GM12891 (cell line): ENCODE measurements around the gene HOOK2.
"Not testable (repeated sequence)": the region's sequence is repeated elsewhere in the genome, so short reads cannot be mapped to it uniquely, and the experiment has no call there.

Experiments
- DNase-seq: peaks from one replicate; pipeline ENCODE4 v3.0.0; 2011; ENCODE audit warnings: low spot score; ENCODE audit not compliant: insufficient read length
- FAIRE-seq: peaks from 2 replicates; lab custom pipeline; 2011; peaks lifted over from hg19 to GRCh38; lab: Jason Lieb, UNC
- PAX5 ChIP-seq: IDR thresholded peaks from 2 replicates; pipeline ENCODE4 v1.6.1; 2011; ENCODE audit warnings: low read length, moderate library complexity, mild to moderate bottlenecking; ENCODE audit not compliant: insufficient read depth, severe bottlenecking
- POLR2A ChIP-seq: IDR thresholded peaks from 2 replicates; pipeline ENCODE4 v1.6.1; 2011; ENCODE audit warnings: low read depth, low read length, control low read depth
- POLR2AphosphoS5 ChIP-seq: IDR thresholded peaks from 2 replicates; pipeline ENCODE4 v1.6.1; 2011; ENCODE audit warnings: low read depth, low read length, control low read depth
- POU2F2 ChIP-seq: IDR thresholded peaks from 2 replicates; pipeline ENCODE4 v1.6.1; 2011; ENCODE audit warnings: low read depth, mild to moderate bottlenecking, control low read depth, low read length, moderate library complexity
- SPI1 ChIP-seq: IDR thresholded peaks from 2 replicates; pipeline ENCODE4 v1.6.1; 2011; ENCODE audit warnings: low read depth, low read length, control low read depth
- TAF1 ChIP-seq: IDR thresholded peaks from 2 replicates; pipeline ENCODE4 v1.6.1; 2011; ENCODE audit warnings: low read depth, low read length, control low read depth

HOOK2 gene

GRCh38 chr19:12801466-12802266 is 26.3 kb upstream of the HOOK2 start, which contains the start of the genes PRDX2 and THSD8:
PRDX2 (minus strand) TSS chr19:12801800; CDS start chr19:12801261, 539 bp downstream.
THSD8 (plus strand) TSS chr19:12802069; CDS start chr19:12802072, 3 bp downstream.
- peak; percentile 96 for TF ChIP-seq POLR2A
- no peak for TF ChIP-seq POU2F2
- TF ChIP-seq PAX5 = no peak
- 0 out of 2 replicates have a peak, but pooled peaks have one; percentile 59 for TF ChIP-seq TAF1
- peak; percentile 91 for TF ChIP-seq POLR2AphosphoS5
- no peak for TF ChIP-seq SPI1
- peak; percentile 79 for FAIRE-seq
- peak; percentile 71 for DNase-seq

- DNase-seq (no peak), FAIRE-seq (no peak)
- TF ChIP-seq POLR2AphosphoS5 = no peak
- no peak for TF ChIP-seq POLR2A
- TF ChIP-seq PAX5 = no peak
- no peak for TF ChIP-seq TAF1
- TF ChIP-seq POU2F2 = no peak
- TF ChIP-seq SPI1 = no peak
These were observed 25.6 kb upstream of the HOOK2 start for GRCh38 chr19:12800923-12801465.

- no peak for FAIRE-seq
- no peak for DNase-seq
- TF ChIP-seq POLR2AphosphoS5 = no peak
- TF ChIP-seq POU2F2 = no peak
- no peak for TF ChIP-seq SPI1
- no peak for TF ChIP-seq PAX5
- no peak for TF ChIP-seq TAF1
- TF ChIP-seq POLR2A = no peak
These were observed 25.1 kb upstream of the HOOK2 start for GRCh38 chr19:12800466-12800770.

GRCh38 chr19:12799742-12800465 is 24.6 kb upstream of the HOOK2 start:
- no peak for TF ChIP-seq PAX5
- no peak for TF ChIP-seq TAF1
- TF ChIP-seq POU2F2 = no peak
- TF ChIP-seq POLR2AphosphoS5 = no peak
- no peak for TF ChIP-seq POLR2A
- no peak for TF ChIP-seq SPI1
- DNase-seq (no peak), FAIRE-seq (no peak)

- not testable (repeated sequence) for DNase-seq, FAIRE-seq
These were observed 22.3 kb upstream of the HOOK2 start for GRCh38 chr19:12797607-12798006.

GRCh38 chr19:12797141-12797587 is 21.8 kb upstream of the HOOK2 start:
- DNase-seq = no peak
- no peak for FAIRE-seq
- TF ChIP-seq TAF1 (no peak), POU2F2 (no peak), SPI1 (no peak), PAX5 (no peak), POLR2A (no peak), POLR2AphosphoS5 (no peak)

- FAIRE-seq = peak; percentile 95
These were observed 21.1 kb upstream of the HOOK2 start for GRCh38 chr19:12796146-12797071.

GRCh38 chr19:12794971-12795381 is 19.6 kb upstream of the HOOK2 start:
- no peak for FAIRE-seq

More at GRCh38 chr19:12796146-12797071, 21.1 kb upstream of the HOOK2 start:
- DNase-seq = no peak
- TF ChIP-seq TAF1 (no peak), POU2F2 (0 out of 2 replicates have a peak, but pooled peaks have one; percentile 7)

More at GRCh38 chr19:12794971-12795381, 19.6 kb upstream of the HOOK2 start:
- TF ChIP-seq TAF1 (no peak), POLR2A (no peak), POU2F2 (no peak), POLR2AphosphoS5 (no peak), SPI1 (no peak), PAX5 (no peak)
- DNase-seq = no peak
